HG02840 (cell line): Measurements from ENCODE around the gene MYG1.

ENCODE experiments used
- ATAC-seq: cut with Tn5 transposase; IDR thresholded peaks from one replicate; pipeline ENCODE4 v1.9.1; 2021; ENCODE audit warnings: mild to moderate bottlenecking, moderate library complexity, moderate number of reproducible peaks; ENCODE audit not compliant: unreplicated experiment, low FRiP score

MYG1 gene

DNA sequence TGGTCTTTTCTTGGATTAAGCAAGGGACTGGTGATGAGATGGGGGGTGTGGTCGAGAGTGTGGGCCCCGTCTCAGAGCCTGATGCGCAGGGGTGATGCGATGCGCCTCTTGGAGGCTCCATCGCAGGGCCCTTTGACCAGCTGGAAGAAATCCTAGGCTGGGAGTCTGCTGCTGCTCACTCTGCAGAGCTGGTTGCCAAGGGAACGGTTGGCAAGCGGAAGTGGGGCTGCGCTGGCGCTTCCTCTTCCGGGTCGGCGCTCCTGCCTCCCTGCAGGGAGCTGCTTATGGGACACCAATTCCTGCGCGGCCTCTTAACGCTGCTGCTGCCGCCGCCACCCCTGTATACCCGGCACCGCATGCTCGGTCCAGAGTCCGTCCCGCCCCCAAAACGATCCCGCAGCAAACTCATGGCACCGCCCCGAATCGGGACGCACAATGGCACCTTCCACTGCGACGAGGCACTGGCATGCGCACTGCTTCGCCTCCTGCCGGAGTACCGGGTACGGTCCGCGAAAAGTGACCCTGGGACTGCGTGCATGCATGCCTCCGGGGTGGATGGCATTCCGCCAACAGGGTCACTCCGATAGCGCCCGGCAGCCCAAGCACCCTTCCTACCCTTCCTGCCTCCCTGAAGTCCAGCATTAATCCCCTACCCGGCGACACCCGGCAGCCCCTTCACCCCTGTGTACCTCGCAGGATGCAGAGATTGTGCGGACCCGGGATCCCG lies at the start of gene MYG1:
TSS of gene MYG1 (plus strand) at position 242 of the 727 bp plus-strand sequence. CDS start at position 285, 43 bp downstream.
- ATAC-seq, result peak; percentile 65

- peak; percentile 72 for ATAC-seq
Observed at GRCh38 chr12:53251477-53252348, 47.8 kb upstream of the MYG1 start.

GRCh38 chr12:53252349-53252916 lies 47.1 kb upstream of the MYG1 start:
- ATAC-seq, result no peak

- ATAC-seq, result no peak
Observed at GRCh38 chr12:53253298-53253697, 46.2 kb upstream of the MYG1 start.

GRCh38 chr12:53254816-53255545 lies 44.5 kb upstream of the MYG1 start:
- no peak for ATAC-seq

GRCh38 chr12:53255996-53256395 lies 43.5 kb upstream of the MYG1 start:
- ATAC-seq, result no peak

GRCh38 chr12:53258541-53259539 lies 40.7 kb upstream of the MYG1 start:
- no peak for ATAC-seq

GRCh38 chr12:53259891-53260290 lies 39.6 kb upstream of the MYG1 start:
- ATAC-seq, result no peak

DNA sequence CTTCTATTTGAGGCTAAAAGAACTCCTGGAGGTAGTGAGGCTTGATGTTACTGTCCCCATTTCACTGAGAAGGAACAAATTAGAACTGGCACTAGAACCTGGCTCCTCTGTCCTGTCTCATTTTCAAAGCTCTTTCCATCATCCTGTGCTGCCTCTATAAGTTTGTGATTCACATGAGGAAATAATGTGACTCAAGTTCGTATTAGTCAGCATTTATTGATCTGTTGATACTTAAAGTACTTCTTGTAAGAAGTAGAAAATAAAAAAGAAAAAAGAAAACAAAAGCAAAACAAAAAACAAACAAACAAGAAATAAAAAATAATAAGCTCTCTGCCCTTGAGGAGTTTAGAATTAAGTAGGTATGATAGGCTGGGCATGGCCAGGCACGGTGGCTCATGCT lies 33.7 kb upstream of the MYG1 start:
- ATAC-seq, result no peak

GRCh38 chr12:53267306-53267998 lies 32.0 kb upstream of the MYG1 start:
- peak; percentile 19 for ATAC-seq

GRCh38 chr12:53267999-53268629 lies 31.4 kb upstream of the MYG1 start, which contains the start of gene ESPL1:
Gene ESPL1, plus strand, starts transcription at chr12:53268299. Its CDS starts 468 bp downstream, at chr12:53268767.
- ATAC-seq, result peak; percentile 62

DNA sequence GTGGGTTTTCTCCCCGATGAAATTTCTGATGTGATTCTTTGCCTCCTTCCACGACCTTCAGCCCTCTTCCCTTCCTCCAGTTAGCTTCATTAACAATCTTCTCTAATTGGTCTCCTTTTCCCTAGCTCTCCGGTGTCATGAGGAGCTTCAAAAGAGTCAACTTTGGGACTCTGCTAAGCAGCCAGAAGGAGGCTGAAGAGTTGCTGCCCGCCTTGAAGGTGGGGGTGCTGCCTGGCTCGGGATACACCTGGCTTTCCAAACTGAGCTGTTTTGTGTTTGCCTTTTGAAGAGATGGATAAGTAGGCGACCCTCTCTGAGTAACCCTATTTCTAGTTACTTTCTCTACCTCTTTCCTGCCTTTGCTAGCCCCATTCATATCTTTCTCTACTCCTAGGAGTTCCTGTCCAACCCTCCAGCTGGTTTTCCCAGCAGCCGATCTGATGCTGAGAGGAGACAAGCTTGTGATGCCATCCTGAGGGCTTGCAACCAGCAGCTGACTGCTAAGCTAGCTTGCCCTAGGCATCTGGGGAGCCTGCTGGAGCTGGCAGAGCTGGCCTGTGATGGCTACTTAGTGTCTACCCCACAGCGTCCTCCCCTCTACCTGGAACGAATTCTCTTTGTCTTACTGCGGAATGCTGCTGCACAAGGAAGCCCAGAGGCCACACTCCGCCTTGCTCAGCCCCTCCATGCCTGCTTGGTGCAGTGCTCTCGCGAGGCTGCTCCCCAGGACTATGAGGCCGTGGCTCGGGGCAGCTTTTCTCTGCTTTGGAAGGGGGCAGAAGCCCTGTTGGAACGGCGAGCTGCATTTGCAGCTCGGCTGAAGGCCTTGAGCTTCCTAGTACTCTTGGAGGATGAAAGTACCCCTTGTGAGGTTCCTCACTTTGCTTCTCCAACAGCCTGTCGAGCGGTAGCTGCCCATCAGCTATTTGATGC lies 30.6 kb upstream of the MYG1 start:
- ATAC-seq, result no peak

DNA sequence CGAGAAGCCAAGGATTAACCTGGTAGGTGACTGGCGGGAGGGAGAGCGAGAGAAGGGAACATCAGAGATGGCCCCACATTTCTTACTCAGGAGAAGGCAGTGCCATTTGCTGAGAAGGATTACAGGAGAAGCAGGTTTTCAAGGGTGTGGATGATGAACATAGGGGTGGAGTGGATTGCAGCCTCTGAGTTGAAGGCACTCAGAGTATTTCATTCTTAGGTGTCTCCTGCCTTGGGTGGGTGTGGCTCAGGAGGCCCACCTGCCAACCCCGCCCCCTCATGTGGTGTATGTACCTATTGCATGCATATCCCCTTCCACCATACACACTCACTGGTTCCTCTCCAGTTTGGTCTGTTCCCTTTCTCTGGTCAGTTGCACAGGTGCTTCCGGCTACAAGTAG lies 25.1 kb upstream of the MYG1 start:
- no peak for ATAC-seq

DNA sequence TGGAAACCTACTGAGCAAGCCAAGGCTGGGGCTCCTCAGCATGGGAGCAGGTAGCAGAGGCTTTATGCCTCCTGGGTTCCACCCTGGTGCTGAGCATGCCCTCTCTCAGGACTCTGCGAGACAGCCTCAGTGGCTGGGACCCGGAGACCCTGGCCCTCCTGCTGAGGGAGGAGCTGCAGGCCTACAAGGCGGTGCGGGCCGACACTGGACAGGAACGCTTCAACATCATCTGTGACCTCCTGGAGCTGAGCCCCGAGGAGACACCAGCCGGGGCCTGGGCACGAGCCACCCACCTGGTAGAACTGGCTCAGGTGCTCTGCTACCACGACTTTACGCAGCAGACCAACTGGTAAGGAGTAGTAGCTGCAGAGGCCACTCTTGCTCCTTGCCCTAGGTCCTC lies 23.0 kb upstream of the MYG1 start:
- no peak for ATAC-seq

- no peak for ATAC-seq
Observed at GRCh38 chr12:53277981-53278380, 21.5 kb upstream of the MYG1 start.

- ATAC-seq, result no peak
Observed at GRCh38 chr12:53279283-53279869, 20.1 kb upstream of the MYG1 start.
